ENCODE data around the gene LMO1. TPM values are rescaled to one million over a fixed set of nuclear protein-coding genes. Genes with fewer than 3 reads are reported as not detected.

The LMO1 gene
- total and polyA plus RNA-seq, 10 donors: 0.17 to 1.0 (median 0.57) TPM; not detected in 5

DNA sequence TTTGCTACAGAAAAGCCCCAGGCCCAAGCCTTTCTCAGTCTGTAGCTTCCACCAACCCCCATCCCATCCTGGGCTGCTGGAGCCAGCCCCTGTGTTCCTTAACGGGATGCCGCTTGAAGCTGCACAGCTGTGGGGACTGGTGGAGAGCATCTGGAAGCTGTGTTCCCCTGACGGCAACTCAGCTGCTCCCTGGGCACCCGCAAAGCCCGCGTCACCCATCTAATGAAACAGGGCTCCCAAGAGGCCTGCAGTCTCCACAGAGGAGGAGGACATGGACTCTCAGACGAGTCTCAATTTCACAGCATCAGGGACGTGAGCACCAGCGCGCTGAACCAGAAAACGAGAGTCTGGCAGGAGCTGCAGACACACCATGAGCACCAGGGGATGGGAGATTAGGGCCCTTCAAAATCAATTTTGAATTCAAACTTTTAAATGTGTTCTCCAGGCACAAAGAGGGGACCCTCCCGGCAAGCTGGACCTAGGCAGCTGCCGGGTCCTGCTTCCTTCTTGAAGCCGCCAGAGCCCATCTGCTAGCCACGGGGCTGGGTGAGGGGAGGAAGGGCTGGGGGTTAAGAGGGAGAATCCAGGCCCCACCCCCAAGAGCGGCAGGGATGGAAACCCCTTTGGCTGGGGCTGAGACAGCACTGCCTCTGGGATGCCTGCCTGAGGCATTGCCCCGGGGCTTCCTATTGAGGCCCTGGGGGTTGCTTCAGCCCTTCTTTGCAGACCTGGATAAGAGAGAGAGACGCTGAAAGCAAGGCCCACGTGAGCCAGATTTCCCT is 21.0 kb downstream of the LMO1 start:
- no peak overlapping the region for H3K27ac ChIP-seq
- H3K27me3 ChIP-seq (replicated peaks in 1 of 7): peaks cover 0 to 19% (median 0%) of the 10 kb centered on the region in 7 donors
- TF ChIP-seq POLR2A (IDR thresholded peaks at IDR 0.05) (no peak), CTCF (IDR thresholded peaks at IDR 0.05 in 8 of 11, conservative IDR thresholded peaks at IDR 0.05 in 3 of 11) (no peak), POLR2AphosphoS5 (IDR thresholded peaks at IDR 0.05) (no peak)
- DNase-seq: no peak
- intact Hi-C loops (cut with DNase I; ENCODE audit: low total_unique reads): no loop called here
- H3K9me3 ChIP-seq: no peaks in the 10 kb centered on the region
- no peak overlapping the region for H3K4me3 ChIP-seq
- no peaks in the 10 kb centered on the region for H3K36me3 ChIP-seq
- no peaks in the 10 kb centered on the region for H3K4me1 ChIP-seq
- WGBS, 5 donors: 65 to 83% (median 74%) methylated on average over 13 to 19 of the region's 19 CpGs

DNA sequence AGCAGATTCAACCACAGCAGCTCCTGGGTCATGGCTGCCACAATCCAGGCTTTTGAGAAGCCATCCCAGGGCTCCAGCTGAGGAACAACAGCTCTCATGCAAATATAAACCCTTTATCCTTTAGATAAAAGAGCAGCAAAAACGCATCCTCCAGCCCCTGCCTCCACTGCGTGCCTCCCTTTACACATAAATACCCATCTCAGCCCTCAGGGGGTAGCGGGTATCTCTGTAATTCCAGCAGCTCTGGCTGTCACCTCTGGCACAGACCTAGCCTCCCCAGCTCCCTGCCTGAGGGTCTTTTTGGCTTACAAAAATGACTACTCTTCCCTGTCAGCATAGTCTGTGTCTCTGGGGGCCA is 21.6 kb downstream of the LMO1 start:
- H3K27ac ChIP-seq: no peak overlapping the region
- H3K4me3 ChIP-seq: no peak overlapping the region
- H3K27me3 ChIP-seq (replicated peaks in 1 of 7): peaks cover 0 to 17% (median 0%) of the 10 kb centered on the region in 7 donors
- no peaks in the 10 kb centered on the region for H3K9me3 ChIP-seq
- H3K4me1 ChIP-seq: no peaks in the 10 kb centered on the region
- no peak for TF ChIP-seq POLR2A (IDR thresholded peaks at IDR 0.05)
- no peak for TF ChIP-seq POLR2AphosphoS5 (IDR thresholded peaks at IDR 0.05)
- TF ChIP-seq CTCF (IDR thresholded peaks at IDR 0.05 in 8 of 11, conservative IDR thresholded peaks at IDR 0.05 in 3 of 11): no peak
- no peaks in the 10 kb centered on the region for H3K36me3 ChIP-seq
- WGBS, 5 donors: 76 to 96% (median 81%) methylated on average over 3 of the region's 3 CpGs
- DNase-seq: no peak
- intact Hi-C loops (cut with DNase I; ENCODE audit: low total_unique reads): no loop called here

DNA sequence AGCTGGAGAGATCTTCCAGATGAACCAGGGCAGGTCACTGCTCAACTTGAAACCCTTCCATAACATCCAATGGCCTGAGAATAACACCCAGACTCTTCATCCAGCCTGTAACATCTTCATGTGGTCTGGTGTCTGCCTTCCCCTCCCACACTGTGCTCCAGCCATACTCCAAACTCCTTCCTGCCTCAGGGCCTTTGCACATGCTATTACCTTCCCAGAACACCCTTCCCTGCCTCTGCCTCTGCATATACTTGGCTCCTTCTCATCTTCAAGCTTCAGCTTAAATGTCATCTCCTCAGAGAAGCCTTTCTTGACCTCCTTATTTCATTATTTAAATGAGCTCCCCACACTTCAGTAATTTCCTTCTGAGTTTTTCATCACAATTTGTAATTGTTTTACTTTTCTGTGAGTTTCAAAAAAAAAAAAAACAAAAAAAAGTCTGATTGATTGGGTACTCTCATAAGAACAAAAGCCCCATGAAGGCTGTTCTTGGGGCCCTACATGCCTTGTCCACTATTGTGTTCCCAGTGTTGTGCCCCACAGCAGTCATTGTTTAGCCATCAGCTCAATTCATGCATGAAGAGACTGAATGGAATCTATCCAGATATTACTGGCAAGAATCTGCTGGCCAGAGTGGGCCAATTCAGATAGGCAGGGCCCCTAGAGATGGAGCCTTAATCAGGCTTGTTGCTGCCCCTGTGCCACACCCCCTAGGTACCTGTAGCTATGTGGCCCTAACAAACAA is 22.1 kb downstream of the LMO1 start:
- intact Hi-C loops (cut with DNase I; ENCODE audit: low total_unique reads): no loop called here
- Histone ChIP-seq H3K4me1 (no peaks in the 10 kb centered on the region), H3K36me3 (no peaks in the 10 kb centered on the region), H3K27me3 (replicated peaks in 1 of 7) (peaks cover 0 to 13% (median 0%) of the 10 kb centered on the region in 7 donors), H3K4me3 (no peak overlapping the region), H3K9me3 (no peaks in the 10 kb centered on the region), H3K27ac (no peak overlapping the region)
- TF ChIP-seq POLR2AphosphoS5 (IDR thresholded peaks at IDR 0.05) (no peak), POLR2A (IDR thresholded peaks at IDR 0.05) (no peak), CTCF (IDR thresholded peaks at IDR 0.05 in 8 of 11, conservative IDR thresholded peaks at IDR 0.05 in 3 of 11) (no peak)
- DNase-seq: no peak

DNA sequence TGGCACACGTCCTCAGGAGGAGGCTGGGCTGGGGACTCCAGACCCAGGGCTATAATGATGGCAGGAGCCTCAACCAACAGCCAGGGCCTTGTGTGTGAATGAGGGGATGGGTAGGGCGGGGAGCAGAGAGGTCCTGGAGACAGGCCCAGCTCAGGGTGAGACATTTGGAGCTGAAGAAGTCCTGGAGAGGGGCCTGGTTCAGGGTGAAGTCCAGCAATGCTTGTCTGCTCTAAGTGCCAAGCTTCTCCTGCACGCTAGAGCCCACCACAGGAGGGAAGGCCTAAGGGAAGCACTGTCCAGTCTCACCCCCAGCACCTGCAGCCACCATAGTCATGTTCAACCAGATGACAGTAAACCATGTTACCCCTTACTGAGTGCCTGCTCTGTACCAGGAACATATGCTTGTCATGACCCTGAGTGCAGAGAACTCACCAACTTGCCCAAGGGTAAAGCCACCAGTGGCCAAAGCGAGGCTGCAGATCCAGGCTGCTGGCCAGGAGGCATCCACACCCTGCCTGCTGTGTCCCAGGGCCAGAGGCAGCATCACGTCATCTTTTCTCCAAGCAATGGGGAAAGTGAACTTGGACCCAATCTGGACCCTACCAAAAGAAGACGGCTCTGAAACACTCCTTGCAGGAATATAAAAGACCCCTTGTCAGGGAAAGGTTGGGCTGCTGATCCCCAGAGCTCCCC is 24.0 kb downstream of the LMO1 start:
- DNase-seq: no peak
- H3K36me3 ChIP-seq: no peaks in the 10 kb centered on the region
- peaks cover 0 to 12% (median 6%) of the 10 kb centered on the region in 6 donors for H3K4me1 ChIP-seq
- H3K27me3 ChIP-seq (replicated peaks in 1 of 7): peaks cover 0 to 13% (median 0%) of the 10 kb centered on the region in 7 donors
- no peak for TF ChIP-seq POLR2A (IDR thresholded peaks at IDR 0.05)
- no peak for TF ChIP-seq POLR2AphosphoS5 (IDR thresholded peaks at IDR 0.05)
- TF ChIP-seq CTCF (IDR thresholded peaks at IDR 0.05 in 8 of 11, conservative IDR thresholded peaks at IDR 0.05 in 3 of 11): no peak
- no peak overlapping the region for H3K27ac ChIP-seq
- 81 to 85% (median 83%) methylated on average over 6 of the region's 6 CpGs for WGBS, 5 donors
- H3K9me3 ChIP-seq: no peaks in the 10 kb centered on the region
- intact Hi-C loops (cut with DNase I; ENCODE audit: low total_unique reads): no loop called here
- no peak overlapping the region for H3K4me3 ChIP-seq
